HG03135 (cell line): ENCODE data around the gene UBA5.

Source experiments
- ATAC-seq: cut with Tn5 transposase; IDR thresholded peaks from one replicate; pipeline ENCODE4 v1.9.1; 2021; ENCODE audit warnings: mild to moderate bottlenecking, moderate library complexity; ENCODE audit not compliant: unreplicated experiment

The UBA5 gene

GRCh38 chr3:132713977-132714727 lies 54.0 kb downstream of the UBA5 start:
- no peak for ATAC-seq

GRCh38 chr3:132716372-132716771 lies 56.2 kb downstream of the UBA5 start:
- ATAC-seq: no peak

DNA sequence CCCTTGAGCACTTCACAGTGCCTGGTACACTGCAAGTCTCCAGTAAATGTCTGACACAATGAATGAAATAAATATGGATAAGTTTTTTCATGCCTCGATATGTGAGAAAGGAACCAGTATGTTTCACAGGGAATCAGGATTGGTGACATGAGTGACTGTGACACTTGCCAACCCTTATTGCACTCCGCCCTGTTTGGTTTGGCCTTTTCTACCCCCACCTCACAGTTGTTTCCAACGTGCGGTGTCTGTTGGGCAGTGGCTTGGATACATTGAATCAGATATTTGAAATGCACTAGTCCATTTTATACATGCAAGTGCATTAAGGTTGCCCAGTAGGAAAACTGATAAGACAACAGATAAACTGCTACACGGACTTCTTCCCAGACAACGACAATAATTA lies 60.1 kb downstream of the UBA5 start:
- no peak for ATAC-seq

GRCh38 chr3:132721479-132722164 lies 61.5 kb downstream of the UBA5 start:
- no peak for ATAC-seq

DNA sequence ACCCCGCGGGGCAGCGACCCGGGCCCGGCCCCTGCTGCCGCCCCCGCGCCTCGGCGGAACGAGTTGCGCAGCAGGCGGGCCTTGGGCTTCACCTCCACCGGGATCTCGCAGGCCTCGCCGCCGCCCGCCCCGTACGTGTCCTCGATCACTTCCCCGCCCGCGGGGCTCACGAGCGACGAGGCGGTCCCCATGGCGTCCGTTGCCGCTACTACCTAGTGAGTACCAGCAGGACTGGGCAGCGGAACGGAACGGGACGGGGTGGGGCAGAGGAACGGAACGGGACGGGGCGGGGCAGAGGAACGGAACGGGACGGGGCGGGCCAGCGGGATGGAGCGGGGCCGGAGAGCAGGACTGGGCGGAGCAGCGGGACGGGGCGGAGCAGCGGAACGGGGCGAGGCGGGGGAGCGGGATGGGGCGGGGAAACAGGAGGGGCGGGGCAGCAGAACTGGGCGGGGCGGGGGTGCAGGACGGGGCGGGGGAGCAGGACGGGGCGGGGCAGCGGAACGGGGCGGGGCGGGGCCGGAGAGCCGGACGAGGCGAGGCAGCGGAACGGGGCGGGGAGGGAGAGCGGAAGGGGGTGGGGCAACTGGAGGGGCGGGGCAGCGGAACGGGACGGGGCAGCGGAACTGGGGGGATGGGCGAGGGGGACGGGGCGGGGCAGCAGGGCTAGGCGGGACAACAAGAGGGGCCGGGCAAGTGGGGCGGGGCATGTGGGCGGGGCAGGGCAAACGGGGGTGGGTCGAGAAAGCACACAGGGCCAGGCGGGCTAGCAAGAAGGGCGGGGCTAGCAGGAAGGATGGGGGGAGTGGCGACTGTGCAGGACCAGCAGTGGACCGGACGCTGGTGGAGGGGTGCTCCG lies 62.3 kb downstream of the UBA5 start, which contains the start of gene NPHP3:
NPHP3 (minus strand) TSS at position 245 of the 859 bp plus-strand sequence; CDS start at position 191, 54 bp downstream.
- ATAC-seq: peak; percentile 82

DNA sequence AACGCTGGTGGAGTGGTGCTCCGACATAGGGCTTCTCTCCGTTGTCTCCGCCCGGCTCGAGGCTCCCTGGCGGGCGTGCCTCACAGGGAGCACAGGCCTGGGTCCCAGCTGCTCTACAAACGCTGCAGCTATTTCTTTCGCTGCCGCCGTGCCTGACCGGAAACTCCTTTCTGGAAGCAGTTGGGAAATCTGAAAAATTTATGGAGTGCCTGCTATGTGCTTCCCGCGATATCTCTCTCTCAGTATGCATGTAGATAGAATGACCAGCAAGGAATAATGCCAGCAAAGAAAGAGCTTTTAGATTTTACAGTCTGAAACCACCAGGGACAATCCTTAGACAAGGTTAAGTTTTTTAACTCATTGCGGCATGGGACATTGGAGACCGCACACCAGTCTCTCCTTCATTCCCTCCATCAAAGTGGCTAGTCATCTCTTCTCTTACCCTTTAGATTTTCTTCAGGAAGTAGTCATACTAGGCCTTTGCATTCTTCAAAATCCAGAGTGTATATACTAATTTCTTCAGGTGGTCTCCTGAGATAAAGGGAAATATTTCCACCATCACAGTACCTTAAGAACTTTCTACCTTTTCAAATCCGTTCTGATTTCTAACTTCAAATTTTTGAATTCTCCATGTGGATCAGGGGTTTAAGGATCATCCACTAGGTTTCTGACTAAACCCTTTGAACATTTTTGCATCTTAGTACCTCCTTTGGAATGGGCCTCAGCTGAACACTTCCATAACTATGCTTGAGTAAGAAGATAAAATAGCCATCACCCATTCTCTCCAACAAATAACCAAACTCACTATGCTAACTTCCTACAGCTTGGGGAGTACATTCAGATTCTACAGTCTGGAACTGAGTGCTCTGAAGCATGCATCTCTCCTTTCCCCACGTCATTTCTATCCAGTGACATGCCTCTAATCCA lies 63.2 kb downstream of the UBA5 start:
- ATAC-seq: peak; percentile 18

GRCh38 chr3:132726341-132726823 lies 66.3 kb downstream of the UBA5 start:
- ATAC-seq: no peak
